Neural progenitor cell (in vitro differentiated cells): Measurements from ENCODE around the gene CEP85. TPM values are rescaled to one million over a fixed set of nuclear protein-coding genes. Genes with fewer than 3 reads are reported as not detected.

Source experiments
- DNase-seq: peaks from one replicate; pipeline ENCODE4 v3.0.0-alpha.2; 2016; ENCODE audit warnings: low spot score
- H2AFZ ChIP-seq: fragments of 200-600 bp; sonication (generic); replicated peaks from 2 replicates; pipeline ENCODE4 v1.6.1; 2016; ENCODE audit warnings: antibody characterized with exemption
- H3F3A ChIP-seq: fragments of 200-600 bp; sonication (generic); 2 replicates; pipeline ENCODE4 v1.6.1; 2016; ENCODE audit warnings: antibody characterized with exemption, low read depth
- H3K27ac ChIP-seq: fragments of 200-600 bp; sonication (generic); 2 replicates; pipeline ENCODE4 v1.5.1; 2016; ENCODE audit warnings: mild to moderate bottlenecking
- H3K27me3 ChIP-seq: fragments of 200-600 bp; sonication (generic); 2 replicates; pipeline ENCODE4 v1.6.1; 2016; ENCODE audit warnings: mild to moderate bottlenecking, moderate library complexity
- H3K36me3 ChIP-seq: fragments of 200-600 bp; sonication (generic); 2 replicates; pipeline ENCODE4 v1.5.1; 2016
- H3K4me1 ChIP-seq: fragments of 200-600 bp; sonication (generic); 2 replicates; pipeline ENCODE4 v1.6.1; 2016; ENCODE audit warnings: mixed run types
- H3K4me2 ChIP-seq: fragments of 200-600 bp; sonication (generic); 2 replicates; pipeline ENCODE4 v1.6.1; 2016
- H3K4me3 ChIP-seq: fragments of 200-600 bp; sonication (generic); 2 replicates; pipeline ENCODE4 v1.5.1; 2016
- H3K79me2 ChIP-seq: fragments of 200-600 bp; sonication (generic); 2 replicates; pipeline ENCODE4 v1.6.1; 2016; ENCODE audit warnings: low read depth
- H3K9ac ChIP-seq: fragments of 200-600 bp; sonication (generic); 2 replicates; pipeline ENCODE4 v1.6.1; 2016
- H3K9me3 ChIP-seq: fragments of 200-600 bp; sonication (generic); 2 replicates; pipeline ENCODE4 v1.5.1; 2016; ENCODE audit warnings: low read depth
- H4K20me1 ChIP-seq: fragments of 200-600 bp; sonication (generic); 2 replicates; pipeline ENCODE4 v1.6.1; 2016; ENCODE audit warnings: low read depth
- H3K27ac Mint-ChIP-seq: 3 replicates; pipeline ENCODE4 v1.8.0; 2021; ENCODE audit warnings: mixed read lengths
- H3K27me3 Mint-ChIP-seq: 2 replicates; pipeline ENCODE4 v1.8.0; 2022; ENCODE audit warnings: low read depth, mild to moderate bottlenecking, inconsistent platforms, moderate library complexity, mixed read lengths; ENCODE audit not compliant: insufficient read depth
- H3K36me3 Mint-ChIP-seq: 3 replicates; pipeline ENCODE4 v1.8.0; 2021; ENCODE audit warnings: mixed read lengths
- H3K4me1 Mint-ChIP-seq: 3 replicates; pipeline ENCODE4 v1.8.0; 2021; ENCODE audit warnings: mixed read lengths
- H3K4me3 Mint-ChIP-seq: 3 replicates; pipeline ENCODE4 v1.8.0; 2021; ENCODE audit warnings: mild to moderate bottlenecking, moderate library complexity, mixed read lengths
- H3K9me3 Mint-ChIP-seq: 3 replicates; pipeline ENCODE4 v1.8.0; 2020; ENCODE audit warnings: mixed read lengths
- CTCF ChIP-seq: fragments of 200-600 bp; sonication (generic); IDR thresholded peaks from 2 replicates; pipeline ENCODE4 v1.5.1; 2017; ENCODE audit warnings: antibody characterized with exemption, mild to moderate bottlenecking
- EZH2 ChIP-seq: fragments of 200-600 bp; sonication (generic); IDR thresholded peaks from 2 replicates; pipeline ENCODE4 v1.6.1; 2017; ENCODE audit warnings: antibody characterized with exemption, mild to moderate bottlenecking, moderate library complexity
- EZH2phosphoT487 ChIP-seq: fragments of 200-600 bp; sonication (generic); IDR thresholded peaks from 2 replicates; pipeline ENCODE4 v1.6.1; 2017; ENCODE audit warnings: antibody characterized with exemption
- total RNA-seq: library from RNA; depleted of rRNA; stranded (reverse); fragments of >200 nt; gene quantifications from 2 replicates; pipeline ENCODE4 v1.2.3, GENCODE V29; 2015; ENCODE audit warnings: low replicate concordance

Gene CEP85
- total RNA-seq, 1 donor from 2014 or later = 41.4 TPM

GRCh38 chr1:26190373-26190987, 43.5 kb upstream of the CEP85 start, which contains the start of gene CATSPER4:
TSS of gene CATSPER4 (plus strand) at chr1:26190602. CDS start at chr1:26190628, 26 bp downstream.
- H3K27ac ChIP-seq = no peak within 1 kb of the TSS
- H3K4me3 ChIP-seq = no peak within 1 kb of the TSS
- Mint-ChIP-seq H3K36me3 (no peaks in the 10 kb centered on the region), H3K27ac (peak within 1 kb of the TSS; percentile 62), H3K4me1 (peaks cover 17% of the 10 kb centered on the region), H3K9me3 (peaks cover 4% of the 10 kb centered on the region), H3K27me3 (peaks cover 11% of the 10 kb centered on the region), H3K4me3 (no peak within 1 kb of the TSS)
- no peaks in the 10 kb centered on the region for H3F3A ChIP-seq
- H3K9ac ChIP-seq = no peak within 1 kb of the TSS
- H3K4me2 ChIP-seq = no peak within 1 kb of the TSS
- no peaks in the 10 kb centered on the region for H4K20me1 ChIP-seq
- DNase-seq = peak; percentile 87
- TF ChIP-seq EZH2 = no peak
- no peak for TF ChIP-seq EZH2phosphoT487
- peak; percentile 63 for TF ChIP-seq CTCF
- no peaks in the 10 kb centered on the region for H3K79me2 ChIP-seq
- no peaks in the 10 kb centered on the region for H3K36me3 ChIP-seq
- peaks cover 4% of the 10 kb centered on the region for H3K4me1 ChIP-seq
- peak within 1 kb of the TSS; percentile 71 for H2AFZ ChIP-seq
- H3K9me3 ChIP-seq = no peaks in the 10 kb centered on the region
- H3K27me3 ChIP-seq = no peaks in the 10 kb centered on the region

GRCh38 chr1:26191739-26192138, 42.3 kb upstream of the CEP85 start:
- no peak overlapping the region for H3K27ac ChIP-seq
- H3K9me3 ChIP-seq = no peaks in the 10 kb centered on the region
- H3K4me3 Mint-ChIP-seq = no peak overlapping the region
- no peak overlapping the region for H2AFZ ChIP-seq
- H3K36me3 ChIP-seq = no peaks in the 10 kb centered on the region
- H3K4me3 ChIP-seq = no peak overlapping the region
- H3K9me3 Mint-ChIP-seq = peaks cover 4% of the 10 kb centered on the region
- no peaks in the 10 kb centered on the region for H3K79me2 ChIP-seq
- peaks cover 8% of the 10 kb centered on the region for H3K27me3 Mint-ChIP-seq
- no peaks in the 10 kb centered on the region for H3F3A ChIP-seq
- H3K4me1 Mint-ChIP-seq = peaks cover 17% of the 10 kb centered on the region
- DNase-seq = no peak
- H3K4me1 ChIP-seq = peaks cover 4% of the 10 kb centered on the region
- TF ChIP-seq EZH2 = no peak
- no peak for TF ChIP-seq EZH2phosphoT487
- TF ChIP-seq CTCF = no peak
- H3K27ac Mint-ChIP-seq = no peak overlapping the region
- no peaks in the 10 kb centered on the region for H3K36me3 Mint-ChIP-seq
- H3K27me3 ChIP-seq = no peaks in the 10 kb centered on the region
- no peaks in the 10 kb centered on the region for H4K20me1 ChIP-seq
- H3K4me2 ChIP-seq = no peak overlapping the region
- H3K9ac ChIP-seq = no peak overlapping the region

GRCh38 chr1:26195805-26196204, 38.2 kb upstream of the CEP85 start:
- Mint-ChIP-seq H3K4me1 (peaks cover 8% of the 10 kb centered on the region), H3K4me3 (peak overlapping the region; percentile 42), H3K27ac (no peak overlapping the region), H3K27me3 (peaks cover 9% of the 10 kb centered on the region), H3K9me3 (no peaks in the 10 kb centered on the region), H3K36me3 (no peaks in the 10 kb centered on the region)
- Histone ChIP-seq H3K9ac (no peak overlapping the region), H3K4me2 (no peak overlapping the region), H3F3A (no peaks in the 10 kb centered on the region), H3K4me3 (no peak overlapping the region), H3K9me3 (no peaks in the 10 kb centered on the region), H2AFZ (no peak overlapping the region), H3K27me3 (no peaks in the 10 kb centered on the region), H3K27ac (no peak overlapping the region), H3K4me1 (peaks cover 2% of the 10 kb centered on the region), H3K36me3 (no peaks in the 10 kb centered on the region), H3K79me2 (no peaks in the 10 kb centered on the region), H4K20me1 (no peaks in the 10 kb centered on the region)
- DNase-seq = no peak
- TF ChIP-seq EZH2 (no peak), CTCF (no peak)
